Gastroesophageal sphincter (tissue), 3 donors: ENCODE data around the gene AKIP1.

Source experiments
- POLR2A ChIP-seq, 2 donors: fragments of 450-650 bp; IDR thresholded peaks; one replicate each; pipeline ENCODE4 v1.6.1; 2017; ENCODE audit warnings: antibody characterized with exemption in 2 of 2, mild to moderate bottlenecking in 2 of 2, moderate library complexity in 1 of 2
- TF ChIP-seq, protein P1 (sequence below), 4 experiments: fragments of 200-600 bp in 2 of 4; fragments of 450-650 bp in 2 of 4; sonication (generic) in 1 of 4; IDR thresholded peaks; one replicate each; pipeline ENCODE4 v1.5.1; 2017 to 2019; ENCODE audit warnings: antibody characterized with exemption in 4 of 4, mild to moderate bottlenecking in 2 of 4, moderate library complexity in 2 of 4

DNA sequence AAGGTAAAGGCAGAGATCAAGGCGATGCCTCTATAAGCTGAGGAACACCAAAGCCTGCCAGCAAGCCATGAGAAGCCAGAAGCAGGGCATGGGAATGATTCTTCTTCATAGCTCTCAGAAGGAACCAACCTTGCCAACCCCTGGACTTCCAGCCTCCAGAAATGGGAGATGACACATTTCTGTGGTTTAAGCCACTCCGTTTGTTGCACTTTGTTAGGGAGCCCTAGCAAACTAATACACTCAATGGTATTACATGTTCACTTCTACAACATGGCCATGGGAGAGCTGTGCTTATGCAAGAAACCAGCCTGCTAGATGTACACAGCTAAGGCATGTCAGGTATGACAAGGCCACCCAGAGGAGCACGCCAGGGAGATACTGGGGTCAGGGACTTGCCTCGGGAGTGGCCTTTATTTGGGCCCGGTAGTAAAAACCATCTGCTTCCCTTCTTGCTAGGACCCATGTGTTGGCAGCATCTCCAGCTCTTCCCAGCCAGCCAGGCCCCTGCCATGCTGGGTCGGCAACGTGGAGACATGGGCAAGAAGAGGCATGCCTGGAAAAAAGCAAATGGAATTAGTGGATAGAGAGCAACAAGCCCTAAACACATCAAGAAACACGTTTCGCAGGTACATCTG is 18.1 kb downstream of the AKIP1 start:
- TF ChIP-seq, protein P1, sequence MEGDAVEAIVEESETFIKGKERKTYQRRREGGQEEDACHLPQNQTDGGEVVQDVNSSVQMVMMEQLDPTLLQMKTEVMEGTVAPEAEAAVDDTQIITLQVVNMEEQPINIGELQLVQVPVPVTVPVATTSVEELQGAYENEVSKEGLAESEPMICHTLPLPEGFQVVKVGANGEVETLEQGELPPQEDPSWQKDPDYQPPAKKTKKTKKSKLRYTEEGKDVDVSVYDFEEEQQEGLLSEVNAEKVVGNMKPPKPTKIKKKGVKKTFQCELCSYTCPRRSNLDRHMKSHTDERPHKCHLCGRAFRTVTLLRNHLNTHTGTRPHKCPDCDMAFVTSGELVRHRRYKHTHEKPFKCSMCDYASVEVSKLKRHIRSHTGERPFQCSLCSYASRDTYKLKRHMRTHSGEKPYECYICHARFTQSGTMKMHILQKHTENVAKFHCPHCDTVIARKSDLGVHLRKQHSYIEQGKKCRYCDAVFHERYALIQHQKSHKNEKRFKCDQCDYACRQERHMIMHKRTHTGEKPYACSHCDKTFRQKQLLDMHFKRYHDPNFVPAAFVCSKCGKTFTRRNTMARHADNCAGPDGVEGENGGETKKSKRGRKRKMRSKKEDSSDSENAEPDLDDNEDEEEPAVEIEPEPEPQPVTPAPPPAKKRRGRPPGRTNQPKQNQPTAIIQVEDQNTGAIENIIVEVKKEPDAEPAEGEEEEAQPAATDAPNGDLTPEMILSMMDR (IDR thresholded peaks at IDR 0.05): no peak
- no peak for TF ChIP-seq POLR2A (IDR thresholded peaks at IDR 0.05)
